ENCODE measurements around the gene CBLB.
"Not testable (repeated sequence)": the region's sequence is repeated elsewhere in the genome, so short reads cannot be mapped to it uniquely, and the experiment has no call there.

Gene CBLB

GRCh38 chr3:105826778-105827634 is 41.8 kb downstream of the CBLB start:
- H3K36me3 ChIP-seq (ENCODE audit: control insufficient read depth, insufficient read depth, low read length): peaks cover 3% of the 10 kb centered on the region
- H3K27ac ChIP-seq (ENCODE audit: insufficient read depth, low read length, poor library complexity, severe bottlenecking): no peak overlapping the region

GRCh38 chr3:105824129-105824528 is 44.7 kb downstream of the CBLB start:
- no peak for DNase-seq
- Histone ChIP-seq H3K4me3 (ENCODE audit: insufficient read depth, low read depth, low read length, poor library complexity, severe bottlenecking) (no peak overlapping the region), H3K27me3 (replicated peaks; ENCODE audit: control insufficient read depth, insufficient read depth, low read length, poor library complexity, severe bottlenecking) (no peaks in the 10 kb centered on the region), H3K27ac (ENCODE audit: insufficient read depth, low read length, poor library complexity, severe bottlenecking) (no peak overlapping the region), H3K4me1 (ENCODE audit: control insufficient read depth, insufficient read depth, low read length, poor library complexity, severe bottlenecking) (peaks cover 9% of the 10 kb centered on the region), H3K36me3 (ENCODE audit: control insufficient read depth, insufficient read depth, low read length) (peaks cover 3% of the 10 kb centered on the region), H3K9me3 (ENCODE audit: control insufficient read depth, low read length) (no peaks in the 10 kb centered on the region)

More at GRCh38 chr3:105826778-105827634, 41.8 kb downstream of the CBLB start:
- DNase-seq: no peak
- H3K27me3 ChIP-seq (replicated peaks; ENCODE audit: control insufficient read depth, insufficient read depth, low read length, poor library complexity, severe bottlenecking): no peaks in the 10 kb centered on the region
- peaks cover 13% of the 10 kb centered on the region for H3K4me1 ChIP-seq (ENCODE audit: control insufficient read depth, insufficient read depth, low read length, poor library complexity, severe bottlenecking)
- no peaks in the 10 kb centered on the region for H3K9me3 ChIP-seq (ENCODE audit: control insufficient read depth, low read length)
- no peak overlapping the region for H3K4me3 ChIP-seq (ENCODE audit: insufficient read depth, low read depth, low read length, poor library complexity, severe bottlenecking)

DNA sequence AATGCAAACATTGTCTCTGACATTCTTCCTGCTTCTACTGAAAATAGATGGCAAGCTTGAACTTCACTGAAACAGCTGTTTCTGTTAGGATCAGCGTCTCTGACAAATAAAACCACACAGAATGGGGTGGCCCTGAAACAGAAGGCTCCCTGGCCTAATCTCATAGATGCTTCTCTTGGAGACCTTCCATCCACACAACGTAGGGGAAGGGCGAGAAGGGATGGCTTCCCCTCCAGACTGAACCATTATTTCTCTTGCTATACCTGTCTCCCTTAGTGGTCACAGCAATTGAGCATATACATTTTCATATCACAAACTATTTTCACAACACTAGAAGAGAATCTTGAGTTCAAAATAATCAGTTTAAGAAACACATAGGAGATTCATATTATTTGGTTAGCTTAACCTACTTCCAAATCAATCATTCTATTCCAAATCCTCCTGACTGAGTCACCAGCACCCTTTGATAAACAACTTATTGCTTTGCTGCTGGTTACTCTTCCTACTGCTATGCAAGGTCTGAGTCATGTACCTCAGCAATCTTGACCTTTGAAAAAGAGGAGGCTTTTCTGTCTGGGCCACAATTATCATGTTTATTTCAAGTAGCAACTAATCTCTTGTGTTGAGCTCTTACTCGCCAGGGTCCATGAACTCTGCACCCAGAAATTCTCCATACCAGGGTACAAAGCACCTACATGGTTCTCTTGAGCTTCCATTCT is 45.5 kb downstream of the CBLB start:
- Histone ChIP-seq H3K27ac (ENCODE audit: insufficient read depth, low read length, poor library complexity, severe bottlenecking) (no peak overlapping the region), H3K27me3 (replicated peaks; ENCODE audit: control insufficient read depth, insufficient read depth, low read length, poor library complexity, severe bottlenecking) (no peaks in the 10 kb centered on the region), H3K9me3 (ENCODE audit: control insufficient read depth, low read length) (no peaks in the 10 kb centered on the region), H3K36me3 (ENCODE audit: control insufficient read depth, insufficient read depth, low read length) (peaks cover 3% of the 10 kb centered on the region), H3K4me1 (ENCODE audit: control insufficient read depth, insufficient read depth, low read length, poor library complexity, severe bottlenecking) (peaks cover 9% of the 10 kb centered on the region), H3K4me3 (ENCODE audit: insufficient read depth, low read depth, low read length, poor library complexity, severe bottlenecking) (no peak overlapping the region)
- DNase-seq: no peak

DNA sequence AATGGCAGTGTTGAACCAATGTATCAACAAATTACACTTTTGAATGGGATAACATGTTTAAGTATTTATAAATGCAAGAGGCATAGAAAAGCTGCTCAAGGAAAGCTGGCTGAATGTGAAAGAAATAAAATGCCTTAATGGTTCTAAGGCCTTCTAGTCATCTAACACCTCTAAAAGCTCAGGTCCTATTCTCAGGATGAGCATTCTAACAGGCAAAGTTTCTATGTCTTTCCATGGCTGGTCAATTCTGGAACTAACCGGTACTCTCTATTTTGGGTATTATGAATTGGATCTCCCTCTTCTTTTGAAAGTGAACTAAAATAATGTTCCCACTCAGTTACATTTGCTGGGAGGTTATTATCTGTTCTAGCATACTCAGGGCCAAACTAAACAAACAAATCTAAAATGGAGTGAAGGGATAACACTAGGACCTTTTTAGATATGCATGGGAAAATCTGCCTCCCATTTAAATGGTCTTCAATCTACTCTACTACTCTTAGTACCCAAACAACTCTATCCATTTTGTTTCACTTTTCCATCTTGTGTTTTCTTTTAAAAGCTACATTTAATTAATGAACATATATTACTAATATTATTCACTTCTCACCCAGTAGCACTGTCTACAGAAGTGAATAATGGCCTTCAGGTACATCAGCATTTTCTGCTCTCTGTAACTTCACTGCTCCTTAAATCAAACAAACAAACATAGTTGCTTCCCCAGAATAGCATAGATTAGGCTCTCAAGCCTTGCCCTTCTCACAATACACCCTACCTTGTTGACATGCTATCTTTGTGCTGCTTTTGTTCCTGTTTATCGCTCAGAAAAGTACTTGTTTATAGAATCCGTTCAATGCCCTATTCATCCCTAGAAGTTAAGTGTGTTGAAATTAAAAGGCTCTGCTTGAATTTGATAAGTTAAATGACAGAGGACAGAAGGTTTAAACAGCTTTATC is 46.4 kb downstream of the CBLB start:
- Histone ChIP-seq H3K27ac (ENCODE audit: insufficient read depth, low read length, poor library complexity, severe bottlenecking) (no peak overlapping the region), H3K36me3 (ENCODE audit: control insufficient read depth, insufficient read depth, low read length) (peaks cover 3% of the 10 kb centered on the region), H3K27me3 (replicated peaks; ENCODE audit: control insufficient read depth, insufficient read depth, low read length, poor library complexity, severe bottlenecking) (no peaks in the 10 kb centered on the region), H3K4me3 (ENCODE audit: insufficient read depth, low read depth, low read length, poor library complexity, severe bottlenecking) (no peak overlapping the region), H3K4me1 (ENCODE audit: control insufficient read depth, insufficient read depth, low read length, poor library complexity, severe bottlenecking) (peaks cover 4% of the 10 kb centered on the region), H3K9me3 (ENCODE audit: control insufficient read depth, low read length) (no peaks in the 10 kb centered on the region)
- no peak for DNase-seq

- Histone ChIP-seq H3K27me3 (replicated peaks; ENCODE audit: control insufficient read depth, insufficient read depth, low read length, poor library complexity, severe bottlenecking) (no peaks in the 10 kb centered on the region), H3K9me3 (ENCODE audit: control insufficient read depth, low read length) (no peaks in the 10 kb centered on the region), H3K4me1 (ENCODE audit: control insufficient read depth, insufficient read depth, low read length, poor library complexity, severe bottlenecking) (peaks cover 4% of the 10 kb centered on the region), H3K27ac (ENCODE audit: insufficient read depth, low read length, poor library complexity, severe bottlenecking) (no peak overlapping the region), H3K36me3 (ENCODE audit: control insufficient read depth, insufficient read depth, low read length) (peaks cover 3% of the 10 kb centered on the region), H3K4me3 (ENCODE audit: insufficient read depth, low read depth, low read length, poor library complexity, severe bottlenecking) (no peak overlapping the region)
- DNase-seq: no peak
Measured at GRCh38 chr3:105821433-105821832, 47.4 kb downstream of the CBLB start.

DNA sequence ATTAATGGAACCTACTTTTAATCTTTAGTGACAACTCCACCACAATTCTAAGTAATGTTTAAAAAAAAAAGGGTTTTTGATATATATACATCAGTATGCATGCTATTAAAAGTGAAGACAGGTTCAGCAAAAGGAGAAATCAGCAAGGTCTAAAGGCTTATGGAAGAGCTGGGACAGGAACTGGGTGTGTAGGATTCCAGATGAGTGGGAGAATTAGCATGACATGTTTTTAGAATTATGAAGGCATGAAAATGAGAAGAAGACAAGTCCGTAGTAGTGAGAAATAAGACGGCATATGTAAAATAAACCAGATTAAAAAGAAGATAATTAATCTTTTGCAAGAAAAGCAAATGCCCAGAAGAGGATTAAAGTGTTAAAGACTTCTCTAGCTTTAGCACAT is 52.0 kb downstream of the CBLB start:
- no peak overlapping the region for H3K4me3 ChIP-seq (ENCODE audit: insufficient read depth, low read depth, low read length, poor library complexity, severe bottlenecking)
- no peak overlapping the region for H3K27ac ChIP-seq (ENCODE audit: insufficient read depth, low read length, poor library complexity, severe bottlenecking)
- no peaks in the 10 kb centered on the region for H3K36me3 ChIP-seq (ENCODE audit: control insufficient read depth, insufficient read depth, low read length)
- H3K4me1 ChIP-seq (ENCODE audit: control insufficient read depth, insufficient read depth, low read length, poor library complexity, severe bottlenecking): no peaks in the 10 kb centered on the region
- H3K27me3 ChIP-seq (replicated peaks; ENCODE audit: control insufficient read depth, insufficient read depth, low read length, poor library complexity, severe bottlenecking): no peaks in the 10 kb centered on the region
- DNase-seq: no peak
- H3K9me3 ChIP-seq (ENCODE audit: control insufficient read depth, low read length): no peaks in the 10 kb centered on the region

DNA sequence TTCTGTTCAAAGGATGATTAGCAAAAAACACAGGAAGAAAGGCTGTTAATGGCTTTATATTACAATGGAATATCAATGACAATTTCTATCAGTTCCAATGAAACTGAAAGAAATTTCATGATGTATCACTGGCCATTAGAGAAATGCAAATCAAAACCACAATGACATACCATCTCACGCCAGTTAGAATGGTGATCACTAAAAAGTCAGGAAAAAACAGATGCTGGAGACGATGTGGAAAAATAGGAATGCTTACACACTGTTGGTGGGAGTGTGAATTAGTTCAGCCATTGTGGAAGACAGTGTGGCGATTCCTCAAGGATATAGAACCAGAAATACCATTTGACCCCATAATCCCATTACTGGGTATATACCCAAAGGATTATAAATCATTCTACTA is 53.5 kb downstream of the CBLB start:
- H3K27me3 ChIP-seq (replicated peaks; ENCODE audit: control insufficient read depth, insufficient read depth, low read length, poor library complexity, severe bottlenecking); H3K27ac ChIP-seq (ENCODE audit: insufficient read depth, low read length, poor library complexity, severe bottlenecking); H3K4me3 ChIP-seq (ENCODE audit: insufficient read depth, low read depth, low read length, poor library complexity, severe bottlenecking); H3K4me1 ChIP-seq (ENCODE audit: control insufficient read depth, insufficient read depth, low read length, poor library complexity, severe bottlenecking); DNase-seq; H3K9me3 ChIP-seq (ENCODE audit: control insufficient read depth, low read length); H3K36me3 ChIP-seq (ENCODE audit: control insufficient read depth, insufficient read depth, low read length): not testable (repeated sequence)

GRCh38 chr3:105813710-105814109 is 55.1 kb downstream of the CBLB start:
- no peak for DNase-seq

GRCh38 chr3:105812194-105812586 is 56.6 kb downstream of the CBLB start:
- H3K4me3 ChIP-seq (ENCODE audit: insufficient read depth, low read depth, low read length, poor library complexity, severe bottlenecking): no peak overlapping the region
- DNase-seq: no peak
- peaks cover 4% of the 10 kb centered on the region for H3K4me1 ChIP-seq (ENCODE audit: control insufficient read depth, insufficient read depth, low read length, poor library complexity, severe bottlenecking)
- no peaks in the 10 kb centered on the region for H3K27me3 ChIP-seq (replicated peaks; ENCODE audit: control insufficient read depth, insufficient read depth, low read length, poor library complexity, severe bottlenecking)
- H3K9me3 ChIP-seq (ENCODE audit: control insufficient read depth, low read length): no peaks in the 10 kb centered on the region
- no peak overlapping the region for H3K27ac ChIP-seq (ENCODE audit: insufficient read depth, low read length, poor library complexity, severe bottlenecking)
- no peaks in the 10 kb centered on the region for H3K36me3 ChIP-seq (ENCODE audit: control insufficient read depth, insufficient read depth, low read length)

More at GRCh38 chr3:105813710-105814109, 55.1 kb downstream of the CBLB start:
- H3K36me3 ChIP-seq (ENCODE audit: control insufficient read depth, insufficient read depth, low read length): no peaks in the 10 kb centered on the region
- no peaks in the 10 kb centered on the region for H3K27me3 ChIP-seq (replicated peaks; ENCODE audit: control insufficient read depth, insufficient read depth, low read length, poor library complexity, severe bottlenecking)
- H3K27ac ChIP-seq (ENCODE audit: insufficient read depth, low read length, poor library complexity, severe bottlenecking): no peak overlapping the region
- H3K9me3 ChIP-seq (ENCODE audit: control insufficient read depth, low read length): no peaks in the 10 kb centered on the region
- no peak overlapping the region for H3K4me3 ChIP-seq (ENCODE audit: insufficient read depth, low read depth, low read length, poor library complexity, severe bottlenecking)
- peaks cover 4% of the 10 kb centered on the region for H3K4me1 ChIP-seq (ENCODE audit: control insufficient read depth, insufficient read depth, low read length, poor library complexity, severe bottlenecking)
